SK-N-DZ (cell line): ENCODE data around the gene IFTAP.
A peak's percentile ranks its signal among the peaks of the same experiment; 100 is the strongest.
"Not testable (repeated sequence)": the region's sequence is repeated elsewhere in the genome, so short reads cannot be mapped to it uniquely, and the experiment has no call there.

Experiments
- DNase-seq: peaks from one replicate; pipeline ENCODE4 v3.0.0-alpha.2; 2015; ENCODE audit warnings: low spot score

IFTAP gene

DNA sequence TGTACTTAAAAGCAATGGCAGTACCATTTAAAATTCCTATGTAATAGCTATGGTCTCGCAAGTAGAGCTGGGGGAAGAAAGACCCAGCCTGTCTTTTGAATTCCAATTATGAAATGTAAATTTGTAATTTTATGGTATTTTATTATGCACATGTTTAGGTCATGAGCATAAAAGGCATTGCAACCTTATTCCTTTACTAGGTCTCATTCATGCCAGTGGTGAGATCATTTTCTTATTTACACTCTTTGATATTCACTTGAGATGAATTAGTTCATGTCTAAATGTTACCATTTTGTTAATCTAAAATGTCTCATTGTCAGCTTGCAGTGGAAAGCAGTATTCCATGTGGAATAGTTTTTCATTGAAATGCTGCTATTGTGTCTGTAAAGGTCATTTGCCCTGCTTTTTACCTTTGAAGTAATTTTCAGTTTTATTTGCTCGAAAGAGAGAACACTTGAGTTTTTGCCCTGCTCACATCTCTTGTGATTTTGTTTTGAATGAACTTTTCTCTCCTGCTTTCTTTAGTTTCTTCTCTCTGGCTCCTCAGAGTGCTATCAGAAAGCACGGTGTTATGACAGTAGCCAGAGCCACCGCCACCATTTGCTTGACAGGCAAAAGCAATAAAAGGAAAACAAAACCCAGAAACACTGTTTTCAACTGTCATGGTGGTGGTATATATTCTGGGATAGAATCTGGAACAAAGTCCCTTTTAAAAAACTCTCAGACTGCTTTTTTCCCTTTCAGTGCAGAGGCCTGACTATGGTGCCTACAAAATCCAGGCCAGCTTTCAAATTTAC is 41.0 kb downstream of the IFTAP start:
- DNase-seq: peak; percentile 52

DNA sequence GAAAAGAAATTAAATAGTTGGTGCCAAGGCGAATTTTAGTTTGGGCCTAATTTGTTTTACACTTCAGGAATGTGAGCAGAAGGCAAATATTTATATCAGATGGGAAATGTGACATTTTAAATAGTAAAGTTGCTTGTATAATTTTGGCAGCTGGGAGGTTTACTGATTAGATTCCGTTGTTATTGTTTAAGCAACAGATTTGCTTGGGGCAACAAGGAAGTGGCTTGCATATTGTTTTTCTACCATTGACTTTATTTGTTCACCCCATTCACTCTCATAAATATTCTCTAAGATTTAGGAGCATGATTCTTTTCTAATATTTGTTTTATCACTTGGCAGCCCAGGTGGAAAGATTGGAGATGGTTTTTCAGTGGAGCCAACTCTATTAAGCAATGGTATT is 44.3 kb downstream of the IFTAP start:
- no peak for DNase-seq

DNA sequence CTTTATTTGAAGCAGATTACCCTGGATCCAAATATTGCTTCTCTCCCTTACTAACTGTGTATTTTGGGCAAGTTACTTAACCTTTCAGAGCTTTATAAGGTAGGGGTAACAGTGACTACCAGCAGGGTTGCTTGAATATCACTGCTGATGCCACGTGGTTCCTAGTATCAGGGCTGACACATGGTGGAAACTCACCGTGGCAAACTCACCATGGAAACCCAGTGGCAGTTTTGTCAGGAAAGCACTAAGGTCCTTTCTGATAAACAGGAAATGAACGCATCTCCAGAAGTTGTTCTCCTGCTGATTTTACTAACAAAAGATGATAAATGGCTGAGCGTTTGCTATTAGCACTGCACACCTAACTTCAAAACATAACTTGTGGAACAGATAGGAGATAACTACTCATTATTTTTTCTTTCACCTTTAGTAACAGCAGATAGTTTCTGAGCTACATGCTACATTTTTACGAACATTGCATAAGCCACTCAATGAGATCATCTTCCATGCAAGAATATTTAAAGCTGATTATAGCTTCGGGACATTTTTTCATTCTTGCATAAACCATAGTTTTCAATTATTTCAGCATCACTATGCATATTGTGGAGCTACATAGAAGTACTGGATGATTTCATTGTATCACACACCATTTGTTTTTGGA is 63.4 kb downstream of the IFTAP start:
- no peak for DNase-seq

DNA sequence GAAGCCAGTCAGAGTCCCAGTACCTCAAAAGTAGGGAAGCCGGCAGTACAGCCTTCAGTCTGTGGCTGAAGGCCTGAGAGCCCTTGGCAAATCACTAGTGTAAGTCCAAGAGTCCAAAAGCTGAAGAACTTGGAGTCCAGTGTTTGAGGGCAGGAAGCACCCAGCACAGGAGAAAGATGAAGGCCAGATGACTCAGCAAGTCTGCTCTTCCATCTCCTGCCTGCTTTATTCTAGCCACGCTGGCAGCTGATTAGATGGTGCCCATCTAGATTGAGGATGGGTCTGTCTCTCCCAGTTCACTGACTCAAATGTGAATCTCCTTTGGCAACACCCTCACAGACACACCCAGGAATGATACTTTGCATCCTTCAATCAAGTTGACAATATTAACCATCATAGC is 67.1 kb downstream of the IFTAP start:
- DNase-seq: not testable (repeated sequence)

DNA sequence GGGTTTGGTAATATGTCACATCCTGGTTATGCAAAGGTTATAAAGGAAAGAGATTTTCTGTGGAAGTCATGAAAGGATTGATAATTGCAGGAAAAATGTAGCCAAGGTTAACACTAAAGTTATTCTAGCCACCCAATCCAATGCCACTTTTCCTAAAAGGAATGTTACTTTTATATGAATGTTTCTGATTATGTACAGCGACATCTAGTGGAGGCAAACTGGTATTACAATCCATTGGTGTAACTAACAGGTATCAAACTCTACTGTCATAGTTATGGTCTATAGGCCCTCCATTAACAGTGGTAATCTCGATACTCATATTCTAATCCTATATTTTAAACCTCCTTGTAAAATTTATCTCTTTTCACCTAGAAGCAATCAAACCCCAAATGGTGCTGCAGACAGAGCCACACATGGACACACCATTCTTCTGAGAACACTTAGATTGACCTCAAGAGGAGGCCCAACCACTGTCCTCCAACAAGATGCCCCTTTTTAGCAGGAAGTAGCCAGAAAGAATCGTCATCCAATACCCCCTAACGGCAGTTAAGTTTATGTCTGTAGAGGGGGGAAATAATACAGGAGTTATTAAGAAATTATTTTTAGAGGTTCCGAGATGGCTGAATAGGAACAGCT is 78.6 kb downstream of the IFTAP start:
- peak; percentile 38 for DNase-seq

DNA sequence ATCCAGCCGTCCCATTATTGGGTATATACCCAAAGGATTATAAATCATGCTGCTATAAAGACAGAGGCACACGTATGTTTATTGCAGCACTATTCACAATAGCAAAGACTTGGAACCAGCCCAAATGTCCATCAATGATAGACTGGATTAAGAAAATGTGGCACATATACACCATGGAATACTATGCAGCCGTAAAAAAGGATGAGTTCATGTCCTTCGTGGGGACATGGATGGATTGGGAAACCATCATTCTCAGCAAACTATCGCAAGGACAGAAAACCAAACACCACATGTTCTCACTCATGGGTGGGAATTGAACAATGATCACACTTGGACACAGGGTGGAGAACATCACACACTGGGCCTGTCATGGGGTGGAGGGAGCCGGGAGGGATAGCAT is 85.2 kb downstream of the IFTAP start:
- DNase-seq: not testable (repeated sequence)

DNA sequence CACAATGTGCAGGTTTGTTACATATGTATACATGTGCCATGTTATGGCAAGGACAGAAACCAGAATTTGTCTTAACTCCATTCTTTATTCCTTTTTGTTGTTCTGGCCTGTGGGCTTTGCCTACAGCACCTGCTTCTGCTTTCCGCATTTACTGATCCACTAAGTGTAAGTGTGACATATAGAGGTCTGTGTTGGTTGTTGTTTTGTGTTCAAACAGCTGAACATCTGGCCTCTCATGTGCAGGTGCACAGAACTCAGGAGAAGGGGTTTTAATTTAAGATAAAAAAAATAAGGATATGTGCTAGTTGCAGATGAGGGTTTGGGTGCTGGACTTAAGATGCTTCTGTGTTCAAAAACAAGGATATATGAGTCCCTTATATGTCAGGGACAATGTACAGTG is 89.5 kb downstream of the IFTAP start:
- DNase-seq: no peak

DNA sequence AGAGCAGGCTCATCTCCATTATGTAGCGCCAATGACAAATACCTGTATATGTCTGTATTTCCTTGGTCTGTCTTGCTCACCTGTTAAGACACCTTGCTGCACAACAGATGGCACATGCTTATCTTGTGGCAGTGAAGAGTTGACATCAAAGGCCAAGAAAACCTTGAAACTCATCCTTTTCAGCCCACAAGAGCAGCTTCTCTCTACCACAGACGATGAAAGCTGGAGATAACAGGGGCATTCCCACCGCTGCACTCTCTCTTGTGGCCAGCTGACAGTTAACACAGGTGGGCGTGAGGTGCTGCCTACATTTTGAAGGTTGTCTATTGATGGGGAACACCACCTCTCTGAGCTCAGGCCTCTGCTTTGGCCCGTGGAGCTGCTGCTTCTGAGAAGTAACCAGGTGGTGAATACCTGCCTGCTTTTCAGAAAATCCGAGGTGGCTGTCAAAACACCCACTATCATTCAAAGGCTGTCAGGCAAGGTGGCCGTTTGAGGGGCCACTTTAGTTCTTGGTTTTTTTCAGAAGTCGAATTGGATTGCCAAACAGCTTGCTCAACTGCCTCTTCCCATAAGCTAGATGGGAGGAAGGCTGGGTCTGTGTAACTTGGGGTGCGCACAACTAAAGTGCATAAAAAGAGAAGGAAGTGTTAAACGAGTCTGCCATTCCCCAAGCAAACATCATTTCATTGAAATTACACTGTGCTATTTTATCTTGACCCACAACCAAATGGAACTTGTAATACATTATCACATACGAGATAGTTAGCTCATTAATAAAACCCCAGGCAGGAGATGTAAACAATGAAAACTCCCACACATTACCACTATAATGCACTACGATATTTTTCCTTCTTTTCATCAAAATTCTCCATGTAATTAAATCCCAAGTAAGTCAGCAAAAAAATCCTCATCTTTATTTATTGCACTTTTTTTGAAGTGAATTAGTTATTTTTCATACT is 90.8 kb downstream of the IFTAP start:
- DNase-seq: no peak

DNA sequence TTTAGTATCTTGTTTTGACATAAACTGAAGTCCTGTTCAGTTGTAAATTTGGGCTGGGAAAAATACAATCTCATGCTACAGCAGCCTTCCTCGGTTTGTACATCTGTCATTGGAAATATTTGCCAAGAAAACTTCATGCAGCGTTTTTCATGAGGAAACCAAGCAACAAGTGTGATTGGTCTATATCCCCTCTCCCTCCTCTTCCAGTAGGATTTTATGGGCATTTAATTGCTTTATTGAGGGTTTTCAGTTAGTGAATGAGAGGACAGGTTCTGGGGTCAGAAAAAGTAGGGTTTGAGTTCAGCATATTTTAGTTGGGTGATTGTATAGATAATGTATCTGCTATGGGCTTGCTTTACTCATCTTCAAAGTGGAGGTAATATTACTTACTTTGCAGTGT is 93.8 kb downstream of the IFTAP start:
- DNase-seq: no peak

DNA sequence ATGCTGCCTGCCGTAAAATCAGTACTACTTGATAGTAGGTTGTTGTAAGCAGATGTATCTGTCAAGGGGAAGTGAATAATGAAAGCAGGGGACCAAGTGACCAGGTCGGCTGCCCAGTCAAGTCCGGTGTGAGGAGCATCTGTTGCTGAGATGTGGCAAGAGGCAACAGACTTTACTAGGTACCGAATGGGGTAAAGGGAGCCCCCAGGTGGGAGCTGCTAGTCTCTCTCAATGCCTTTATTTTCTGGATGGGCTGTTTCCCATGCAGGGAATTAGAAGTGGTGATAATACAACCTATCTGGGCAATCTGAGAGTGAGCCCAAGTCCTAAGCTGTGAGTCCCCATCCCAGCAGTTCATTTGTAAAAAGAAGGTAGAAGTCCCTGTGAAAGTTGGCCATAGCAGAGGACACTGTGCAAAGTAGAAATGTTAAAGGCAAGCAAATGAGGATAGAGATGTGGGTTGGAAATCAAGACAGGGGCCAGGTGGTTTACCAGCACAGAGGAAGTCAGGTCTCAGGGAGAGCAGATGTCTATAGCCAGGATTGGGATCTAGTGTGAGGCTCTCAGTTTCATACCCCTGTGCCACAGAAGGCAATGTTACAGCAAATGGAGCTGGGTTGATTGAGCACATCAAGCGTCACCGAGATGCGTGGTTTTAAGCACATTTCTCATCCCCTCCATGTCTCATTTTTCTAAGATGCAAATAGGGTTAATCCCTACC is 94.4 kb downstream of the IFTAP start:
- no peak for DNase-seq

DNA sequence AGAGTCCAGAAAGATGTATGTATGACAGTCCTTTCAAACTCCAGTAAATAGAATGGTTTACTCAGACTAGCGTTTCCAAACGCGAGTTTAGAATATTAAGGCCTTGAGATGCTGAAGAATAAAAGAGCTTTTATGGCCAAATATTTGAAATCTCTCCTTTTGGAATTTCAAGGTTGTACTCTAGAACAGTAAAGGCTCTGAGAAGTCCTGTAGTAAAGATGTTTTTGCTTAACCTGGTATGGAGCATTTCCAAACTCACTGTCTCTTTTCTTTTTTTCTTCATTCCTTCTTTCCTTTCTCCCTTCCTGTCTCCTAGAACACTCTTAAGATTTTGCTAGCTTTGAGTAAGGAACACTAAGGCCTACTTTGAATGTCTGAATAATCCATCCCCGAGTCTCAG is 95.1 kb downstream of the IFTAP start:
- DNase-seq: no peak

DNA sequence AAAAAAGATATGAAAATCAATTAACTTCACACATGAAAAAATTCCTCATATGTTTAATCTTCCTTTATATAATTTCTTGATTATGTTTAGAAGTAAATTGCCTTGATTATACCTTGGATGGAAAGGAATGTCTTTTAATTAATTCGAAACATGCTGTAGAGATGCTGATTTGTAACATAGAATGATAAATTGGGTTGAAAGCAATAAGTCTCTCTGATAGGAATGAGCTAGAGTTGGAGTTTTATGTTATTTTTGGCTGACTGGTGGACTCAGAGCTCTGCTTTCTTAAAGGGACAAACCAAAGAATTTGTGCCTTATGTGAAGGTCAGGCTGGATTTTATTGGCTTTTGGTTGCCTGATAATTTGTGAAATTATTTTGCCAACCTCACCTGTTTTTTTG is 98.4 kb downstream of the IFTAP start:
- DNase-seq: no peak

DNA sequence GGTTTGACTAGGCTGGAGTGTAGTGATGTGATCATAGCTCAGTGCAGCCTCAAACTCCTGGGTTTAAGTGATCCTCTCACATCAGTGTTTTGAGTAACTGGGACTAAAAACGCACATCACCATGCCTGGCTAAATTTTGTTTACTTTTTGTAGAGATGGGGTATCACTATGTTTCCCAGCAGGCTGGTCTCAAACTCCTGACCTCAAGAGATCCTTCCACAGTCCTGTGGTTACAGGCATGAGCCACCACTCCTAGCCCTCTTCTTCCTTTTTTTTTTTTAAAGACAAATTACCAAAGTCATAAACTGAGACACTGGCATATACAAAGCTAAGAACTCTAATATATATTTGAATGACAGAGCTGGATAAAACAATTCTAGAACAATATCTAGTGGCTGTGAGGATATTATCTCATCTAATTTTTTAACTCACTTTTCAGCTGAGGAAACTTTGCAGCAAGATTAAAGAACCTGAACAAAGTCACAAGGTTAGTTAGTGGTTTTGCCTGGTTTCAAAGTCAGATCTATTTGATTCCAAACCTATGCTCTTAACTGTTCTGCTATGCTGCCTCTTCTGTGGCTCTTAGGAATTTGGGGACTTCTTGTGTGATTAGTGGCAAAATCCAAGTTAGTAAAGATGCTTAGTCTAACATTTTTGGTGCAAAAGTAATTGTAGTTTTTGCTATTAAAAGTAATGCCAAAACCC is 99.0 kb downstream of the IFTAP start:
- DNase-seq: no peak

DNA sequence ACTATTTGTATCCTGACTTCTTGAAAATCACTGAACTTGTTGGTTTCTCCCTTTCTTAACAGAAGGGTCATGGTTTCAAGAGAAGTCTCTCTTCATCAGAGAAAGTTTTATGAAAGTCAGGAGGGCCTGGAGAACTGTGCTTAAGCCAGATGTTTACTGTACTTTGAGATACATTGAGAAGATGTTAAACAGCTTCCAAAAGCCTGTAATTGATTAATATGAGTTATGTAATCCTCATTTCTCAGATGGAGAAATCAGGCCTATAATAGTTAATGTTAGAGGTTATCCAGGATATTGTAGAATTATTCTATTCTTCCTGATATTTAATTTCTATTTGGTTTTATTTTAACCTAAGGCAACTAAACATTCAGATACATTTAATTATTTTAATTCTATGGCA is 100.8 kb downstream of the IFTAP start:
- no peak for DNase-seq

DNA sequence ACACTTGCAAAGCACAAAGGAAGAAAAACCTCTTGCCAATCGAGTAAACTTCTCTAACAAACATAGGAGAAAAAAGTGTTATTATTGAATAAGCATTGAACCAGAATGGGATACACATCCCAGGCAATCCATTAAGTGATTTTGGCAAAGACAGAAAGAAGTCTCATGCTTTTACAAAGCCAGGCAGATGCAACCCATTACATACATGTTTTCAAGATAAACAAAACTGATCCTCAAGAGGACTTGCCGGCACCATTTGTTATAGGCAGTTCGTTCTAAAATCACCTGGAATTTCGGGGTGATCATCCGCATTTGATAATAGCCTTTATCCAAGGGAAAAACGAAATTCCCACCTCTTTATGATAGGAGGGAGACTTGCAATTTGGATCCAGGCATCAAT is 101.3 kb downstream of the IFTAP start:
- no peak for DNase-seq

DNA sequence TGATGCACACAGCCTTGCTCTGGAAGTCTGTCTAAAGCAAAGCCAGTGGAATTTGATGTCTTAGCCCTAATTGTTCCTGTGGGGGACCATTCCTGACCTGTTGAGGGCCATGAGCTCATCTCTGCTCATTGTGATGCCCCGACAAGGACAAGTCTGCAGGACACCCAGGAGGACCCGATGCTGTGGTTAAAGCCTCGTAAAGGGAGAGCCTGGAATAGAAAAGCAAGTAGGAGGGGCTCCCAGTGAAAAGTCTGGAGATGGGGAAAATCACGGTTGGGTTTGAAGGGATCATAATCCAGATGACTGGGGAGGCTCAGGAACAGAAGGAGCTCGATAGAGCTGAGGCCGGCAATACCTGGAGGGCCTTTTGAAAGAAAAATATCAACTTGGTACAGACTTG is 102.2 kb downstream of the IFTAP start:
- no peak for DNase-seq

DNA sequence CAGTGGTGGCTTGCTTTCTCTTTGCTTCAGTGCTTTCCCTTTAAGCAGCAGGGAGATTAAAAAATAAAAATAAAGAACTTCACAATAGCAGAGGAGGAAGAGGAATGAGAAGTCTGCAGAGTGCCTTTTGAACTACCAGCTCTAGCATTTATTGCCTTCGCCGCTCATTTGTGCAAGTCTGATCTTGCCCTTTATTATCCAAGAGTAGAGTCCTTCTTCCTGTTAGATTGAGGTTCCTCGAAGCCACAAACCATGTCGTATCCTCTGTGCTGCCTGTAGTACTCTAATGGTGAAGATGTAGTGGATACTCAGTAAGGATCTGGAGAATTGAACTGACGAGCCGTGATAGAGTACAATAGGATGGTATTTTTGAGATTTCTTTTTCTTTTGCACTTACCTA is 105.0 kb downstream of the IFTAP start:
- no peak for DNase-seq

DNA sequence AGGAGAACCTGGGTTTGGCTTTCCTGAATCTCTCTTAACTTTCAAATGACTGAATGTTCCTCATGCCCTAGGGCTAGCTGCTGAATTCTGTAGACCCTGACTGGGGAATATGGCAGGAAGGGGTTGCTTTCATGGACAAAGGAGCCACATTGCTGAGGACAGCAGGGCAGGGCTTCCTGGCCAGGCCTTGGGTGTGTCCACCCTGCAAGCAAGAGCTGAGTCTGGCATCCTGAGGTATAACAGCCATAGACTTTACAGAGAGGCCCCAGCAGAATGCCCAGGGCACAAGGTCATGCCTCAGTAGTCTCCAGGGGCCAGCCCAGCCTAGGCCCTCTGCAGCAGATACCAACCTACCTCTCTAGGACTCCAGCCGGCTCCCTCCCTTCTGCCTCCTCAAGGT is 105.9 kb downstream of the IFTAP start:
- no peak for DNase-seq

DNA sequence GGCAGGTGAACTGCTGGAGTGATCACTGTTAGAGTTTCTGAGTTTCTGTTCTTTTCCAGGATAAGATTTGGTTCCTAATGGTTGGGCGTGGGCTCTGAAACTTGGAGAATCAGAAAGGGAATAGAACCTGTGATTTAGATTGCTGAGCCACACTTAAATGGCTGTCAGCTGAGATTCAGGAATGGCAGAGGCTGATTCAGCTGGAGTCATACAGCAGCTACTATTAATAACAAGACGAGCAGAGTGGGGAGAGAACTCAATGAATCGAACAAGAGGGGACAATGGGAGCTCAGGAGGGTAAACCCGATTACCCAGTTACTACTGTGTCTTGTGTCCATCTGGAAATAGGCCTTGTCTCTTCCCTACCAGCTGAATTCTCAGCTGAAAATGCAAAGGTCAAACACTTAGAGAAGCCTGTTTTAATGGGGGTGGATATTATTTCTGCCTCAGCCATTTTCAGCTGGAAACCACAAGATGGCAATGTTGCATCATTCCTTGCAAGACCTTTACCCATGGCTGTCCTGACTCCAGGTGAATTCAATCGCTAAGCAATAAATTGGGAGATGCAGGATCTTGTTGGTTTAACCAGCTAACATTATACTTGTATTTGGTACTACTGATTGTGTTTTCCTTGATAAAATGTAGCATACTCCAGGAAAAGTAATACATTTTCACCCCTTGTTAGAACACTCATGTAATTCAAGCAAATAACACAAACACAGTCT is 108.2 kb downstream of the IFTAP start:
- peak; percentile 84 for DNase-seq

DNA sequence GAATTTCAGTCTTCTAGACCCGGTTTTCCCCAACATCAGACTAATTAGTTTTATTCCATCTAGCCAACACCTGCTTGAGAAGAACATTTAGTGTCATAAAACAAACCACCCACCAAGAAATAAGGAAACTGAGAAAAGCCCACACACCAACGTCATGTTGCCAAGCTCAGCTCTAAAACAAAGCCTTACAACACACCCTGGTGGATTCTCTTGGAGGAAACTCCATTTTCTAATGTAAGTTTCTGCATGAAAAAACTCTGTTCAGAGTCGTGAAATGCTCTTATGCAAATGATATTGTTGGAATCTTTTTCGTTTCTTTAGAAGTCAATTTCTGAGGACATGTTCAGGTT is 108.7 kb downstream of the IFTAP start:
- no peak for DNase-seq
